ENCODE measurements around the gene PROS1. TPM values are rescaled to one million over a fixed set of nuclear protein-coding genes. Genes with fewer than 3 reads are reported as not detected.
"Not testable (repeated sequence)": the region's sequence is repeated elsewhere in the genome, so short reads cannot be mapped to it uniquely, and the experiment has no call there.

Gene PROS1
- total RNA-seq, 4 donors from 2014 or later: 29.3 to 91.1 (median 42.1) TPM

GRCh38 chr3:93981649-93982048 lies 8.0 kb upstream of the PROS1 start:
- WGBS, 2 donors (ENCODE audit: low coverage in 1 of 2): 75 to 92% methylated on average over 4 to 13 of the region's 13 CpGs
- peaks cover 0 to 26% (median 0%) of the 10 kb centered on the region in 3 donors for H3K4me1 ChIP-seq
- TF ChIP-seq EP300 (IDR thresholded peaks at IDR 0.05): no peak
- no peak for TF ChIP-seq POLR2AphosphoS5 (IDR thresholded peaks at IDR 0.05)
- TF ChIP-seq POLR2A (IDR thresholded peaks at IDR 0.05): no peak
- TF ChIP-seq, protein P1, sequence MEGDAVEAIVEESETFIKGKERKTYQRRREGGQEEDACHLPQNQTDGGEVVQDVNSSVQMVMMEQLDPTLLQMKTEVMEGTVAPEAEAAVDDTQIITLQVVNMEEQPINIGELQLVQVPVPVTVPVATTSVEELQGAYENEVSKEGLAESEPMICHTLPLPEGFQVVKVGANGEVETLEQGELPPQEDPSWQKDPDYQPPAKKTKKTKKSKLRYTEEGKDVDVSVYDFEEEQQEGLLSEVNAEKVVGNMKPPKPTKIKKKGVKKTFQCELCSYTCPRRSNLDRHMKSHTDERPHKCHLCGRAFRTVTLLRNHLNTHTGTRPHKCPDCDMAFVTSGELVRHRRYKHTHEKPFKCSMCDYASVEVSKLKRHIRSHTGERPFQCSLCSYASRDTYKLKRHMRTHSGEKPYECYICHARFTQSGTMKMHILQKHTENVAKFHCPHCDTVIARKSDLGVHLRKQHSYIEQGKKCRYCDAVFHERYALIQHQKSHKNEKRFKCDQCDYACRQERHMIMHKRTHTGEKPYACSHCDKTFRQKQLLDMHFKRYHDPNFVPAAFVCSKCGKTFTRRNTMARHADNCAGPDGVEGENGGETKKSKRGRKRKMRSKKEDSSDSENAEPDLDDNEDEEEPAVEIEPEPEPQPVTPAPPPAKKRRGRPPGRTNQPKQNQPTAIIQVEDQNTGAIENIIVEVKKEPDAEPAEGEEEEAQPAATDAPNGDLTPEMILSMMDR (IDR thresholded peaks at IDR 0.05): no peak
- no peaks in the 10 kb centered on the region for H3K9me3 ChIP-seq
- no peaks in the 10 kb centered on the region for H3K27me3 ChIP-seq
- H3K27ac ChIP-seq: peak overlapping the region in 1 of 4 donors; percentile 98
- H3K4me3 ChIP-seq: no peak overlapping the region
- no peak for ATAC-seq
- no peaks in the 10 kb centered on the region for H3K36me3 ChIP-seq

GRCh38 chr3:93979850-93980676 lies 6.4 kb upstream of the PROS1 start, which contains the start of gene ARL13B:
Gene ARL13B (plus strand): TSS chr3:93980155. CDS start chr3:93980424, 269 bp downstream.
- H3K4me3 ChIP-seq: peak within 1 kb of the TSS; percentile 63 to 85
- H3K36me3 ChIP-seq: no peaks in the 10 kb centered on the region
- no peaks in the 10 kb centered on the region for H3K9me3 ChIP-seq
- no peaks in the 10 kb centered on the region for H3K27me3 ChIP-seq
- peaks cover 0 to 26% (median 0%) of the 10 kb centered on the region in 3 donors for H3K4me1 ChIP-seq
- ATAC-seq: peak; percentile 100
- H3K27ac ChIP-seq: peak within 1 kb of the TSS; percentile 83 to 98 (median 90)
- TF ChIP-seq, protein P1 (IDR thresholded peaks at IDR 0.05): peak in 1 of 4 experiments; percentile 7
- peak; percentile 76 to 85 for TF ChIP-seq POLR2A (IDR thresholded peaks at IDR 0.05)
- TF ChIP-seq EP300 (IDR thresholded peaks at IDR 0.05): no peak
- peak; percentile 96 for TF ChIP-seq POLR2AphosphoS5 (IDR thresholded peaks at IDR 0.05)
- WGBS, 2 donors (ENCODE audit: low coverage in 1 of 2): 0 to 1% methylated on average over 11 to 13 of the region's 66 CpGs

GRCh38 chr3:93969997-93970396 lies 3.7 kb downstream of the PROS1 start:
- 83% methylated on average over 1 of the region's 1 CpG; no CpG with 5 or more reads in 1 of the 2 donors for WGBS, 2 donors (ENCODE audit: low coverage in 1 of 2)
- no peak for ATAC-seq
- Histone ChIP-seq H3K9me3 (no peaks in the 10 kb centered on the region), H3K4me1 (peaks cover 0 to 29% (median 3%) of the 10 kb centered on the region in 3 donors), H3K27ac (no peak overlapping the region), H3K27me3 (no peaks in the 10 kb centered on the region), H3K4me3 (no peak overlapping the region), H3K36me3 (no peaks in the 10 kb centered on the region)
- TF ChIP-seq POLR2AphosphoS5 (IDR thresholded peaks at IDR 0.05) (no peak), POLR2A (IDR thresholded peaks at IDR 0.05) (no peak), EP300 (IDR thresholded peaks at IDR 0.05) (no peak)
- TF ChIP-seq, protein P1 (IDR thresholded peaks at IDR 0.05): no peak

GRCh38 chr3:93969443-93969842 lies 4.3 kb downstream of the PROS1 start:
- Histone ChIP-seq H3K27ac (no peak overlapping the region), H3K4me3 (no peak overlapping the region), H3K4me1 (peaks cover 0 to 28% (median 2%) of the 10 kb centered on the region in 3 donors), H3K27me3 (no peaks in the 10 kb centered on the region), H3K36me3 (no peaks in the 10 kb centered on the region), H3K9me3 (no peaks in the 10 kb centered on the region)
- ATAC-seq: no peak
- TF ChIP-seq EP300 (IDR thresholded peaks at IDR 0.05): no peak
- TF ChIP-seq POLR2A (IDR thresholded peaks at IDR 0.05): no peak
- TF ChIP-seq, protein P1 (IDR thresholded peaks at IDR 0.05): no peak
- no peak for TF ChIP-seq POLR2AphosphoS5 (IDR thresholded peaks at IDR 0.05)
- WGBS, 2 donors (ENCODE audit: low coverage in 1 of 2): 45 to 83% methylated on average over 2 to 3 of the region's 3 CpGs

GRCh38 chr3:93965106-93965505 lies 8.6 kb downstream of the PROS1 start:
- H3K27me3 ChIP-seq, H3K4me1 ChIP-seq, H3K27ac ChIP-seq, H3K9me3 ChIP-seq, H3K36me3 ChIP-seq, H3K4me3 ChIP-seq, ATAC-seq: not testable (repeated sequence)
- WGBS, 2 donors (ENCODE audit: low coverage in 1 of 2): 94 to 99% methylated on average over 6 to 11 of the region's 19 CpGs

All from gastroesophageal sphincter (tissue), 4 donors.